Neuronal stem cell (in vitro differentiated cells): Measurements from ENCODE around the gene NOL3.

ENCODE experiments used
- DNase-seq: peaks from one replicate; pipeline ENCODE4 v3.0.0-alpha.2; 2013; ENCODE audit warnings: low spot score
- H2AFZ ChIP-seq: one replicate; pipeline ENCODE4 v1.6.1; 2013; ENCODE audit warnings: mild to moderate bottlenecking, low read length, inconsistent platforms
- H2AK5ac ChIP-seq: 2 replicates; pipeline ENCODE4 v1.6.1; 2013; ENCODE audit warnings: low read depth, mild to moderate bottlenecking, inconsistent platforms, low read length, moderate library complexity, mixed read lengths
- H2BK120ac ChIP-seq: 2 replicates; pipeline ENCODE4 v1.6.1; 2013; ENCODE audit warnings: low read depth, mild to moderate bottlenecking, inconsistent platforms, low read length, moderate library complexity, mixed read lengths
- H2BK12ac ChIP-seq: one replicate; pipeline ENCODE4 v1.6.1; 2013; ENCODE audit warnings: low read length, inconsistent platforms
- H2BK15ac ChIP-seq: 2 replicates; pipeline ENCODE4 v1.6.1; 2013; ENCODE audit warnings: mild to moderate bottlenecking, low read length, inconsistent platforms, mixed read lengths
- H2BK5ac ChIP-seq: one replicate; pipeline ENCODE4 v1.6.1; 2013; ENCODE audit warnings: inconsistent platforms, mild to moderate bottlenecking, low read length, moderate library complexity
- H3K14ac ChIP-seq: one replicate; pipeline ENCODE4 v1.6.1; 2013; ENCODE audit warnings: low read length, inconsistent platforms
- H3K18ac ChIP-seq: 2 replicates; pipeline ENCODE4 v1.6.1; 2013; ENCODE audit warnings: low read length, inconsistent platforms
- H3K23ac ChIP-seq: 2 replicates; pipeline ENCODE4 v1.6.1; 2013; ENCODE audit warnings: low read depth, mild to moderate bottlenecking, mixed read lengths, low read length, inconsistent platforms; ENCODE audit not compliant: poor library complexity
- H3K27ac ChIP-seq: replicated peaks from 3 replicates; pipeline ENCODE4 v1.5.1; 2013; ENCODE audit warnings: low read length, inconsistent platforms
- H3K27me3 ChIP-seq, 3 experiments: 2 replicates each; pipeline ENCODE4 v1.6.1; 2013; ENCODE audit warnings: low read length in 3 of 3, mild to moderate bottlenecking in 2 of 3, inconsistent platforms in 1 of 3, low read depth in 1 of 3, mixed read lengths in 1 of 3, moderate library complexity in 1 of 3; ENCODE audit not compliant: control insufficient read depth in 3 of 3, insufficient read depth in 3 of 3
- H3K36me3 ChIP-seq, 2 donors: replicated peaks in 1 of 2; 2 replicates each; pipeline ENCODE4 v1.6.1; 2013; ENCODE audit warnings: low read length in 2 of 2; ENCODE audit not compliant: control insufficient read depth in 2 of 2, insufficient read depth in 2 of 2
- H3K4ac ChIP-seq: 2 replicates; pipeline ENCODE4 v1.6.1; 2013; ENCODE audit warnings: inconsistent platforms, mild to moderate bottlenecking, low read length, moderate library complexity
- H3K4me1 ChIP-seq, 2 donors: 1 replicate in 1 of 2; 2 replicates in 1 of 2; pipeline ENCODE4 v1.6.1; 2013; ENCODE audit warnings: low read length in 2 of 2, low read depth in 1 of 2; ENCODE audit not compliant: control insufficient read depth in 2 of 2, insufficient read depth in 1 of 2
- H3K4me2 ChIP-seq: one replicate; pipeline ENCODE4 v1.6.1; 2013; ENCODE audit warnings: mild to moderate bottlenecking, low read length, inconsistent platforms; ENCODE audit not compliant: insufficient read depth, poor library complexity, severe bottlenecking
- H3K4me3 ChIP-seq, 2 donors: 2 replicates each; pipeline ENCODE4 v1.5.1; 2013; ENCODE audit warnings: low read length in 2 of 2, mild to moderate bottlenecking in 2 of 2, inconsistent platforms in 1 of 2, moderate library complexity in 1 of 2
- H3K79me1 ChIP-seq: one replicate; pipeline ENCODE4 v1.6.1; 2013; ENCODE audit warnings: low read depth, mild to moderate bottlenecking, inconsistent platforms, low read length, moderate library complexity
- H3K9ac ChIP-seq: one replicate; pipeline ENCODE4 v1.6.1; 2013; ENCODE audit warnings: mild to moderate bottlenecking, low read depth, low read length, inconsistent platforms; ENCODE audit not compliant: poor library complexity
- H3K9me3 ChIP-seq, 2 donors: replicated peaks in 1 of 2; 2 replicates each; pipeline versions ENCODE3 to v1.6.1; 2013; ENCODE audit warnings: low read length in 2 of 2, mild to moderate bottlenecking in 2 of 2, inconsistent platforms in 1 of 2, low read depth in 1 of 2, mixed read lengths in 1 of 2, moderate library complexity in 1 of 2; ENCODE audit not compliant: control insufficient read depth in 2 of 2, insufficient read depth in 1 of 2
- H4K8ac ChIP-seq: one replicate; pipeline ENCODE4 v1.6.1; 2013; ENCODE audit warnings: low read depth, mild to moderate bottlenecking, inconsistent platforms, low read length, moderate library complexity
- H4K91ac ChIP-seq: one replicate; pipeline ENCODE4 v1.6.1; 2013; ENCODE audit warnings: low read length, low read depth, mild to moderate bottlenecking, inconsistent platforms; ENCODE audit not compliant: poor library complexity
- WGBS, 2 donors: extraction: QIAGEN DNeasy Blood & Tissue Kit; methylation state at CpG; one replicate each; pipeline ENCODE4 v1.1.7; 2013; ENCODE audit warnings: missing lambda C conversion rate in 2 of 2, mixed read lengths in 1 of 2; ENCODE audit not compliant: insufficient read length in 2 of 2, insufficient replicate concordance in 1 of 2; ENCODE audit errors: extremely low coverage in 2 of 2; 5-methylcytosine and 5-hydroxymethylcytosine counted together

NOL3 gene

GRCh38 chr16:67212766-67213165, 42.4 kb downstream of the NOL3 start:
- Histone ChIP-seq H3K9ac (no peak overlapping the region), H3K79me1 (peaks cover 1% of the 10 kb centered on the region), H2AFZ (no peak overlapping the region), H3K36me3 (peaks cover 0 to 9% of the 10 kb centered on the region in 2 donors), H4K8ac (no peak overlapping the region), H3K4me2 (no peak overlapping the region), H3K4me1 (peaks cover 0 to 2% of the 10 kb centered on the region in 2 donors), H2BK120ac (no peak overlapping the region), H3K4ac (no peak overlapping the region), H3K14ac (no peak overlapping the region), H3K23ac (no peak overlapping the region), H3K9me3 (no peaks in the 10 kb centered on the region), H3K27ac (no peak overlapping the region), H3K18ac (no peak overlapping the region), H2BK12ac (no peak overlapping the region), H3K4me3 (no peak overlapping the region), H2BK5ac (no peak overlapping the region), H4K91ac (no peak overlapping the region), H3K27me3 (peaks cover 0 to 2% (median 0%) of the 10 kb centered on the region in 3 experiments), H2AK5ac (no peak overlapping the region), H2BK15ac (no peak overlapping the region)
- DNase-seq: no peak

DNA sequence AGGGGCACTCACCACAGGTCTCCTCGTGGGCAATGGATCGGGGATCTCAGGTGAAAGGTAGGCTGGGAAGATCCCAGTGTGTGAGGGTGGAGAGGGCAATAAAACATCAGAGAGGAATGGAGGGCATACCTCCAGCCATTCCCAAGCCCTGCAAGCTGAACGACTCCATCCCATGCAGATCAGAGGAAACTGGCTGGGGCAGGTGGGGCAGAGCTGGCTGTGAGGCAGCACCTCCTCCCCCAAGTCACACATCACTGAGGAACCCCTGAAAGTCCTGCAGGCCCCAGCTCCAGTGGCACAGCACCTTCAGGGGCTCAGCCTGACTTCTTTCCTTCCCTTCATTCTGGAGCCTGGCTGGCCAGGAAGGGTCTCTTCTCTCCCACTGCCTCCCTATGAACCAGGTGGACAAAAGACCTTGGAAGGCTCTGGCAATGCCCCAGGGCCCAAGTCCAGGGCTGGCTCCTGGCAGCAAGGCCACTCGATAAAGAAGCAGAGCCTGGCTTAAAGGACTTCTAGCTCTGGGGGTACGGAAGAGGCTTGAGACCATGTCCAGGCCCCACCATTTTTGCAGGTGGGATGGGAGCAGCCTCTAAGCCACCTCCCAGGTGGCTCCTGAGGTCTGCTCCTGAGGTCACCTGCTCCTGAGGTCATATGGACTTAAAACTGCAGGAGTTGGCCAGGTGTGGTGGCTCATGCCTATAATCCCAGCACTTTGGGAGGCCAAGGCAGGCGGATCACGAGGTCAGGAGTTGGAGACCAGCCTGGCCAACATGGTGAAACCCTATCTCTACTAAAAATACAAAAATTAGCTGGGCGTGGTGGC, 43.1 kb downstream of the NOL3 start:
- Histone ChIP-seq H3K14ac (no peak overlapping the region), H3K9ac (no peak overlapping the region), H3K4ac (no peak overlapping the region), H3K36me3 (peaks cover 0 to 9% of the 10 kb centered on the region in 2 donors), H3K9me3 (no peaks in the 10 kb centered on the region), H3K27me3 (peaks cover 0 to 2% (median 0%) of the 10 kb centered on the region in 3 experiments), H4K91ac (no peak overlapping the region), H3K23ac (no peak overlapping the region), H3K79me1 (peaks cover 1% of the 10 kb centered on the region), H2AFZ (no peak overlapping the region), H2BK15ac (no peak overlapping the region), H2AK5ac (no peak overlapping the region), H3K4me3 (no peak overlapping the region), H3K27ac (no peak overlapping the region), H2BK5ac (no peak overlapping the region), H2BK12ac (no peak overlapping the region), H3K4me1 (no peaks in the 10 kb centered on the region), H3K18ac (no peak overlapping the region), H3K4me2 (no peak overlapping the region), H2BK120ac (no peak overlapping the region), H4K8ac (no peak overlapping the region)
- DNase-seq: no peak
- no CpG with 5 or more reads among the region's 8 CpGs for WGBS, 2 donors

- no peak overlapping the region for H3K27ac ChIP-seq
- H3K4me2 ChIP-seq: no peak overlapping the region
- peak overlapping the region; percentile 29 for H2BK5ac ChIP-seq
- no peaks in the 10 kb centered on the region for H3K9me3 ChIP-seq
- H3K9ac ChIP-seq: no peak overlapping the region
- peak overlapping the region; percentile 61 for H2AK5ac ChIP-seq
- no peak overlapping the region for H3K18ac ChIP-seq
- H2BK12ac ChIP-seq: no peak overlapping the region
- H2BK15ac ChIP-seq: no peak overlapping the region
- no peaks in the 10 kb centered on the region for H3K4me1 ChIP-seq
- DNase-seq: no peak
- H3K14ac ChIP-seq: peak overlapping the region; percentile 64
- H3K79me1 ChIP-seq: peaks cover 1% of the 10 kb centered on the region
- peak overlapping the region; percentile 9 for H2BK120ac ChIP-seq
- H3K36me3 ChIP-seq: peaks cover 0 to 8% of the 10 kb centered on the region in 2 donors
- H3K4me3 ChIP-seq: no peak overlapping the region
- peaks cover 0 to 2% (median 0%) of the 10 kb centered on the region in 3 experiments for H3K27me3 ChIP-seq
- no peak overlapping the region for H2AFZ ChIP-seq
- H3K4ac ChIP-seq: no peak overlapping the region
- H4K8ac ChIP-seq: no peak overlapping the region
- no peak overlapping the region for H3K23ac ChIP-seq
- no CpG with 5 or more reads among the region's 5 CpGs for WGBS, 2 donors
- no peak overlapping the region for H4K91ac ChIP-seq
Observed at GRCh38 chr16:67215706-67216105, 45.4 kb downstream of the NOL3 start.

DNA sequence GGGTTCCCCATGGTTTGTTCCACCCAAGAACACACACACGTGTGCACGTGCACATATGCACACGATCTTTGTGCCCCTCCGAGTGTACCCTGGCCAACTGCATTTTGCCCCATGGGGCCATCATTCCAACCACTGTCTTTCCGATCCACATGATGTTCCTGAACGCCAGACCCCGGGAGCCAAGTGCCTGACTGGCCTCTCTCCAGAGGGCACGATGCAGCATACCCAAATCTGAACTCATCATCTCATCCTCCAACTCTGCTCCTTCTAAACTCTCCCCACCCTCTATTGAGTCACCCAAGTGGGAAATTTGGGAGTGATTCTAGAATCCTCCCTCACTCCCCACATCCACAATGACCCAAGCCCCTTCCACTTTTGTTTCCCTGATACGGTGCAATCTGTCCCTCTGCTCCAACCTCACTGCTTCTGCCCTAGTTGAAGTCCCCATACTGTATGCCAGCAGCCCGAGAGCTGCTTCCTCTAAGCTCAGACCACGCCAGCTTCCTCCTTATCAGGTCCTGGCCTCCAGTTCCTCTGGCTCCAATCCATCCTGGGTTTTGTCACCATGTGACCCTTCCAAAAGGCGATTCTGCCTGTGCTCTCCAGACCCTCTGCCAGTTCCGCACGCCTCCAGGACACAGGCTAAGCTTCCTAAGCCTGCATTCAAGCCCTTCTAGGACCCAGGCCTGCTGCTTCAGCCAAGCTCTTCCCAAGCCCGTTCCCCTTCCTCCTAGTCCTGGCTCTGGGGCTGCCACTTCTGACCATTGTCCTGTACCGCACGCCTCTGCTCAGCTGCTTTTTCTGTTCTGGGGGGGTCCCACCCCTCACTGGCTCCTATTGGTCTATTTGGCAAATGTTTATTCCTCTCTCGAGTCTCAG, 46.5 kb downstream of the NOL3 start:
- peak overlapping the region; percentile 9 for H2BK120ac ChIP-seq
- no CpG with 5 or more reads among the region's 18 CpGs for WGBS, 2 donors

More for the DNA sequence above, 46.5 kb downstream of the NOL3 start:
- Histone ChIP-seq H3K4me3 (no peak overlapping the region), H3K4ac (no peak overlapping the region), H3K27ac (no peak overlapping the region), H3K9me3 (no peaks in the 10 kb centered on the region), H3K9ac (no peak overlapping the region), H3K4me1 (no peaks in the 10 kb centered on the region), H3K23ac (peak overlapping the region; percentile 47), H3K36me3 (peaks cover 0 to 4% of the 10 kb centered on the region in 2 donors), H2AK5ac (no peak overlapping the region), H3K79me1 (peaks cover 1% of the 10 kb centered on the region), H4K91ac (no peak overlapping the region), H3K27me3 (peaks cover 0 to 2% (median 0%) of the 10 kb centered on the region in 3 experiments), H3K4me2 (no peak overlapping the region), H2BK12ac (no peak overlapping the region), H2BK5ac (peak overlapping the region; percentile 29), H3K18ac (no peak overlapping the region), H2BK15ac (no peak overlapping the region), H4K8ac (no peak overlapping the region), H3K14ac (no peak overlapping the region), H2AFZ (no peak overlapping the region)
- no peak for DNase-seq
